SK-N-SH treated with all-trans-retinoic acid at 6 μM for 48 hours (cell line): ENCODE data around the gene SLC30A2.

ENCODE experiments used
- ARNTL ChIP-seq: fragments of 450-650 bp; formaldehyde crosslinking; IDR thresholded peaks from 2 replicates; pipeline ENCODE4 v1.5.0; 2020; ENCODE audit warnings: low read depth, mild to moderate bottlenecking, moderate library complexity, borderline replicate concordance
- CREB5 ChIP-seq: fragments of 250-450 bp; sonication (Bioruptor Pico); IDR thresholded peaks from 2 replicates; pipeline ENCODE4 v1.5.1; 2020; ENCODE audit warnings: low read depth, mild to moderate bottlenecking, moderate library complexity
- ESRRG ChIP-seq: fragments of 250-450 bp; sonication (Bioruptor Pico); IDR thresholded peaks from 2 replicates; pipeline ENCODE4 v1.6.1; 2021; ENCODE audit warnings: mild to moderate bottlenecking
- ISL1 ChIP-seq: fragments of 250-450 bp; sonication (Bioruptor Pico); IDR thresholded peaks from 2 replicates; pipeline ENCODE4 v2.1.2; 2022; ENCODE audit warnings: mild to moderate bottlenecking, moderate library complexity
- RARB ChIP-seq: fragments of 250-450 bp; sonication (Bioruptor Pico); IDR thresholded peaks from 2 replicates; pipeline ENCODE4 v1.8.0; 2021; ENCODE audit warnings: mild to moderate bottlenecking, moderate library complexity
- SNAI2 ChIP-seq: fragments of 250-450 bp; sonication (Bioruptor Pico); IDR thresholded peaks from 2 replicates; pipeline ENCODE4 v1.5.0; 2020; ENCODE audit warnings: mild to moderate bottlenecking, moderate library complexity
- TCF4 ChIP-seq: fragments of 250-450 bp; sonication (Bioruptor Pico); IDR thresholded peaks from 2 replicates; pipeline ENCODE4 v1.8.0; 2021; ENCODE audit warnings: mild to moderate bottlenecking, moderate library complexity, borderline replicate concordance
- ZFP30 ChIP-seq: fragments of 450-650 bp; formaldehyde crosslinking; IDR thresholded peaks from 2 replicates; pipeline ENCODE4 v1.5.0; 2022; ENCODE audit warnings: mild to moderate bottlenecking, moderate library complexity
- TF ChIP-seq, protein P1 (sequence below): fragments of 250-450 bp; sonication (Bioruptor Pico); IDR thresholded peaks from 2 replicates; pipeline ENCODE4 v1.8.0; 2020; ENCODE audit warnings: mild to moderate bottlenecking, moderate library complexity, borderline replicate concordance

GRCh38 chr1:26070963-26071342 lies 25.0 kb upstream of the SLC30A2 start:
- TF ChIP-seq ARNTL (CRISPR knock-in tag) (no peak), CREB5 (no peak), RARB (CRISPR knock-in tag) (no peak), TCF4 (CRISPR knock-in tag) (no peak), ISL1 (no peak), ESRRG (CRISPR knock-in tag) (no peak), ZFP30 (CRISPR knock-in tag) (no peak), SNAI2 (no peak)
- TF ChIP-seq, protein P1, sequence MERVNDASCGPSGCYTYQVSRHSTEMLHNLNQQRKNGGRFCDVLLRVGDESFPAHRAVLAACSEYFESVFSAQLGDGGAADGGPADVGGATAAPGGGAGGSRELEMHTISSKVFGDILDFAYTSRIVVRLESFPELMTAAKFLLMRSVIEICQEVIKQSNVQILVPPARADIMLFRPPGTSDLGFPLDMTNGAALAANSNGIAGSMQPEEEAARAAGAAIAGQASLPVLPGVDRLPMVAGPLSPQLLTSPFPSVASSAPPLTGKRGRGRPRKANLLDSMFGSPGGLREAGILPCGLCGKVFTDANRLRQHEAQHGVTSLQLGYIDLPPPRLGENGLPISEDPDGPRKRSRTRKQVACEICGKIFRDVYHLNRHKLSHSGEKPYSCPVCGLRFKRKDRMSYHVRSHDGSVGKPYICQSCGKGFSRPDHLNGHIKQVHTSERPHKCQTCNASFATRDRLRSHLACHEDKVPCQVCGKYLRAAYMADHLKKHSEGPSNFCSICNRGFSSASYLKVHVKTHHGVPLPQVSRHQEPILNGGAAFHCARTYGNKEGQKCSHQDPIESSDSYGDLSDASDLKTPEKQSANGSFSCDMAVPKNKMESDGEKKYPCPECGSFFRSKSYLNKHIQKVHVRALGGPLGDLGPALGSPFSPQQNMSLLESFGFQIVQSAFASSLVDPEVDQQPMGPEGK: no peak
